ENCODE data around the gene BACH1.

Gene BACH1

DNA sequence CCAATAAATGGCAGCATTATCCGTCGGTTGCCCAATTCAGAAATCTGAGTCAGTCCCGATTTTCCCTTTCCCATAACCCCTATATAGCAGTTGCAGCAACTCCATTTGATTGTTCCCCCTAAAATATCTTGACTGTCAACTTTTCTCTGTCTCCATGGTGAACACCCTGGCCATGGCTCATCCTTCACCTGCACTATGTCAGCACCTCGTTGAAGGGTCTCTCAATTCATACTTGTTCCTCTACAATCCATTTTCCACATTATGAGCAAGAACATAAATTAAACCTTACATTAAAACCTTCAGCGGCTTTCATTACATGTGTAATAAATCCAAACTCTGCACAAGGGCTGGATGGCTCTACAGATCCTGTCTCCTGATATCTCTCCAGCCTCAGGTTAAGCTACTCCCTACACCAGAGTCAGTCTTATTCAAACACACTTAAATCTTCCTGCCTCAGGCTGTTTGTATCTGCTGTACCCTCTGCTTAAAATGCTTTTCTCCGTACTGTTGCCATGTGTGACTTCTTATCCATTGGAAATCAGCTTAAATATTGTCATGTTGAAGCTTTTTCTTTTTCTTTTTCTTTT lies 87.3 kb downstream of the BACH1 start:
- DNase-seq = no peak

DNA sequence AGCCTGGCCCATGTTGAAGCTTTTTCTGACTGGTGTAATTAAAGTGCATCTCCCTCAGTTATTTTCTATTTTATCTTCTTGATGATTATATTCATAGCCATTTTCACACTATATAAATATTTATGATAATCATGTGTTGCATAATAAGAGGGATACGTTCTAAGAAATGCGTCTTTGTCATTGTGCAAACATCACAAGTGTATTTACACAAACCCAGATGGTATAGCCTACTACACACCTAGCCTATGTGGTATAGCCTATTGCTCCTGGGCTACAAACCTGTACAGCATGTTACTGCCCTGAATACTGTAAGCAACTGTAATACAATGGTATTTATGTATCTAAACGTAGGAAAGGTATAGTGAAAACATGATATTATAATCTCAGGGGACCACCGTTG lies 88.1 kb downstream of the BACH1 start:
- no peak for DNase-seq

DNA sequence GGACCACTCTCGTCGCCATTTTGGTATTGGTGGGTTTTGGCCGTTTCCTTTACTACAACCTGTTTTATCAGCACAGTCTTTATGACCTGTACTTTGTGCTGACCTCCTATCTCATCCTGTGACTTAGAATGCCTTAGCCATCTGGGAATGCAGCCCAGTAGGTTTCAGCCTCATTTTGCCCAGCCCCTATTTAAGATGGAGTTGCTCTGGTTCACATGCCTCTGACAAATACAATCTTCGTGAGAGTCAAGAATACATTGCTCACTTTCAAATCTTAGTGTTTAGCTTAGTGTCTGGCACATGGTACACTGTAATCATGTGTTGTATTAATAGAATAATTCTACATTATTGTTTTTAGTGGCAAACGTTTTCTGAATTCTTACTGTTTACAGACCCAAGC lies 88.9 kb downstream of the BACH1 start:
- DNase-seq = no peak

DNA sequence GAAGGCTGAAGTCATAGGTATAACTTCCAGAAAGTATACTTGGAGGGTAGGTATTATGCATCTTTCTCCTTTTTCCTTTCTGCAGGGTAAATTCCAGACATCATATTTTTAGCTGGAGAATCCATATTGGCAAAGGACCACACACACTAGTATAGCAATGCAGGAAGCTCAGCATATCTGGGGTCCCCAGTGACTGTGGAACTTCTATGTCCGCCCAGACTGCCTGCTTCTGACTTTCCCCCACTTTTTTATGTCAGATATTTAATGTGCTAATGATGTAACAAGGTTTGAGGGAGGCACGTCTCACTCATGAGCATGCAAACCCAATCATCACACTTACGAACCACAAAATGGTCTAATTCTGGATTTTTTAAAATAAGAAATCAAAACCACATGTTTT lies 90.4 kb downstream of the BACH1 start:
- DNase-seq = no peak

DNA sequence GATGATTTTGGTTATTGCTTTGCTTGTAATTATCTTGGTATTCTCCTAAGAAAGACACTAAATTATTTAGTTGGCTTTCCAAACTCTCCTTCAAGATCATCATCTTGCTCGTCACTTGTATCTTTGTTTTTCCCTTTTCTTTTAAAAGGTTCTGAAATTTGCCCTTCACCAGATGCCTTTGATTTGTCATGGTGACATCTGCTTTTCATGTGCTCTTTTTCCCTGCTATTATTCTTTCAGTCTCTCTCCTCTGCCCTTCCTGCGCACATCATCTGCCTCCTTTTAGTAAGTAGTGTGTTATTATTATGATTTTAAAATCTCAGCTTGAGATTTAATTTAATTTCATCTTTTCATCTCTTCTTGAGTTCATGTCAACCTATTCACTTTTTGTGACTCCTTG lies 92.1 kb downstream of the BACH1 start:
- no peak for DNase-seq

DNA sequence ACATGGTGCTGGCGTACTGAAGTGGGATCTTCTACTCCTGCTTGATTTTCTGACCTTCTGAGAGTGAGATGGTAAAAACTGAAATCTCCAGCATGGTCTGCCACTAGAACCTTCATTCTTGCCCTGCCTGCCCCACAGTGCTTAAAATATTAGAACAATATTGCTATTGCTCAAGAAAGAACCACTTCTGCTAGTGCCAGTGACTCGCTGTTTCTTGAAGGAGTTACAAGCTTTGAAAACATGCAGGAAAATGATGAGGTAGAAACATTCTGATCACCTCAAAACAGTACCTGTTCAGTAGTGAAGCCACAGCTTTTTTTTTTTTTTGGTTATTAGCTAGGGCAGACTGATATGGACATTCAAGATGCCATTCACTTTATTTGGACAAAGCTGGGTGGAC lies 95.3 kb downstream of the BACH1 start:
- DNase-seq = no peak

Measured in SHP77 treated with DMSO at 0.1 percent for 48 hours (cell line).